HEK293 (cell line): Measurements from ENCODE around the gene PKN1.

Source experiments
- BCL11A ChIP-seq: fragments of 450-650 bp; formaldehyde crosslinking; IDR thresholded peaks from 2 replicates; pipeline ENCODE4 v1.5.1; 2016; ENCODE audit warnings: low read depth, missing biosample characterization, missing genetic modification characterization
- CTCF ChIP-seq: fragments of 450-650 bp; formaldehyde crosslinking; IDR thresholded peaks from 2 replicates; pipeline ENCODE4 v1.5.1; 2016; ENCODE audit warnings: missing biosample characterization, missing genetic modification characterization
- KLF16 ChIP-seq: fragments of 450-650 bp; formaldehyde crosslinking; IDR thresholded peaks from 2 replicates; pipeline ENCODE4 v1.5.1; 2017; ENCODE audit warnings: missing biosample characterization, missing genetic modification characterization
- REST ChIP-seq: fragments of 450-650 bp; formaldehyde crosslinking; IDR thresholded peaks from 2 replicates; pipeline ENCODE4 v1.5.1; 2016; ENCODE audit warnings: missing biosample characterization, missing genetic modification characterization
- SP2 ChIP-seq: fragments of 450-650 bp; formaldehyde crosslinking; IDR thresholded peaks from 2 replicates; pipeline ENCODE4 v1.5.1; 2016; ENCODE audit warnings: missing biosample characterization, missing genetic modification characterization
- ZBTB44 ChIP-seq: fragments of 450-650 bp; IDR thresholded peaks from 2 replicates; pipeline ENCODE4 v1.5.1; 2018; ENCODE audit warnings: missing biosample characterization, mild to moderate bottlenecking, missing genetic modification characterization
- ZNF121 ChIP-seq: fragments of 450-650 bp; formaldehyde crosslinking; IDR thresholded peaks from 2 replicates; pipeline ENCODE4 v1.5.1; 2016; ENCODE audit warnings: missing biosample characterization, missing genetic modification characterization
- ZNF169 ChIP-seq: fragments of 450-650 bp; formaldehyde crosslinking; IDR thresholded peaks from 2 replicates; pipeline ENCODE4 v1.5.1; 2016; ENCODE audit warnings: missing biosample characterization, missing genetic modification characterization
- ZNF274 ChIP-seq, 2 experiments: fragments of 200-500 bp in 1 of 2; fragments of 450-650 bp in 1 of 2; sonication (Bioruptor generic) in 1 of 2; formaldehyde crosslinking in 1 of 2; IDR thresholded peaks; 2 replicates each; pipeline versions ENCODE4 v1.5.1 to v1.6.1; 2014 to 2016; ENCODE audit warnings: borderline replicate concordance in 1 of 2, inconsistent platforms in 1 of 2, low read length in 1 of 2, missing biosample characterization in 1 of 2, missing genetic modification characterization in 1 of 2
- ZNF311 ChIP-seq: fragments of 450-650 bp; formaldehyde crosslinking; IDR thresholded peaks from 2 replicates; pipeline ENCODE4 v1.5.1; 2017; ENCODE audit warnings: missing biosample characterization, missing genetic modification characterization, borderline replicate concordance
- ZNF394 ChIP-seq: fragments of 450-650 bp; formaldehyde crosslinking; IDR thresholded peaks from 2 replicates; pipeline ENCODE4 v1.5.1; 2016; ENCODE audit warnings: missing biosample characterization, missing genetic modification characterization, mild to moderate bottlenecking, moderate library complexity, borderline replicate concordance
- ZNF426 ChIP-seq: fragments of 450-650 bp; formaldehyde crosslinking; IDR thresholded peaks from 2 replicates; pipeline ENCODE4 v1.5.1; 2017; ENCODE audit warnings: missing biosample characterization, missing genetic modification characterization, mild to moderate bottlenecking, inconsistent platforms, moderate library complexity
- ZNF560 ChIP-seq: fragments of 450-650 bp; formaldehyde crosslinking; IDR thresholded peaks from 2 replicates; pipeline ENCODE4 v1.5.1; 2017; ENCODE audit warnings: missing biosample characterization, missing genetic modification characterization, borderline replicate concordance
- ZNF639 ChIP-seq: fragments of 450-650 bp; formaldehyde crosslinking; IDR thresholded peaks from 2 replicates; pipeline ENCODE4 v1.5.1; 2016; ENCODE audit warnings: missing biosample characterization, missing genetic modification characterization

- TF ChIP-seq CTCF (no peak), ZNF426 (no peak), ZNF560 (no peak), BCL11A (tag by site-specific recombination) (no peak), ZNF311 (no peak), ZNF121 (no peak), ZNF169 (no peak), ZNF274 (IDR thresholded peaks at IDR 0.05; ENCODE audit: low read length) (no peak), ZNF274 (tag by site-specific recombination; IDR thresholded peaks at IDR 0.05; ENCODE audit: borderline replicate concordance) (no peak), KLF16 (tag by site-specific recombination) (no peak), ZNF639 (tag by site-specific recombination) (no peak), ZBTB44 (tag by site-specific recombination) (no peak), REST (tag by site-specific recombination) (no peak), ZNF394 (tag by site-specific recombination) (no peak), SP2 (tag by site-specific recombination) (no peak)
Observed at GRCh38 chr19:14471436-14472187, 38.5 kb downstream of the PKN1 start.
